HepG2 (cell line): ENCODE measurements around the gene DUSP8. TPM values are rescaled to one million over a fixed set of nuclear protein-coding genes. Genes with fewer than 3 reads are reported as not detected.
A peak's percentile ranks its signal among the peaks of the same experiment; 100 is the strongest.
"Not testable (repeated sequence)": the region's sequence is repeated elsewhere in the genome, so short reads cannot be mapped to it uniquely, and the experiment has no call there.

Experiments used
- ATAC-seq: fragments of 200-7000 bp; cut with Tn5 transposase; 3 replicates; pipeline ENCODE4 v1.9.1; 2020; ENCODE audit warnings: mild to moderate bottlenecking, moderate library complexity
- BruUV-seq: library from RNA; stranded (reverse); fragments of 400-500 nt; replicated peaks from 2 replicates; lab custom pipeline; 2021; lab: Mats Ljungman, UMichigan
- CTCF ChIA-PET: fragments of 300-600 bp; formaldehyde crosslinking; extraction: SDS; loops from one replicate; lab custom pipeline; 2021; ENCODE audit warnings: low total read pairs, inconsistent platforms, low intra/inter-chr PET ratio; lab: Yijun Ruan, JAX
- POLR2A ChIA-PET: fragments of 350-600 bp; sonication (Branson Sonifier 250); formaldehyde crosslinking; loops from one replicate; lab custom pipeline; 2020; ENCODE audit warnings: antibody characterized with exemption, inconsistent platforms; lab: Yijun Ruan, JAX
- DNase-seq: peaks from one replicate; pipeline ENCODE4 v3.0.0-alpha.2; 2015; ENCODE audit warnings: low spot score
- FAIRE-seq: peaks from 3 replicates; lab custom pipeline; 2011; peaks lifted over from hg19 to GRCh38; lab: Jason Lieb, UNC
- H2AFZ ChIP-seq: one replicate; pipeline ENCODE4 v1.6.1; 2011; ENCODE audit warnings: low read length, inconsistent platforms
- H3K27ac ChIP-seq: fragments of 300-600 bp; 3 replicates; pipeline ENCODE4 v1.8.0; 2011; ENCODE audit warnings: mixed run types, mild to moderate bottlenecking, mixed read lengths, low read length, inconsistent platforms; ENCODE audit not compliant: insufficient read depth; ENCODE audit errors: extremely low read length
- H3K27me3 ChIP-seq, 2 experiments: fragments of 200-600 bp in 1 of 2; 2 replicates in 1 of 2; 3 replicates in 1 of 2; pipeline versions ENCODE4 v1.6.0 to v1.8.0; 2011; ENCODE audit warnings: low read length in 2 of 2, mild to moderate bottlenecking in 2 of 2, moderate library complexity in 2 of 2, inconsistent platforms in 1 of 2; ENCODE audit not compliant: insufficient read depth in 2 of 2, control insufficient read depth in 1 of 2
- H3K36me3 ChIP-seq, 2 experiments: fragments of 200-600 bp in 1 of 2; replicated peaks in 1 of 2; 2 replicates in 1 of 2; 3 replicates in 1 of 2; pipeline versions ENCODE4 v1.5.1 to v1.8.0; 2011; ENCODE audit warnings: low read length in 2 of 2, inconsistent platforms in 1 of 2; ENCODE audit not compliant: insufficient read depth in 2 of 2, control insufficient read depth in 1 of 2
- H3K4me1 ChIP-seq: 2 replicates; pipeline ENCODE4 v1.5.1; 2012; ENCODE audit warnings: low read length, inconsistent platforms; ENCODE audit not compliant: insufficient read depth
- H3K4me2 ChIP-seq: 2 replicates; pipeline ENCODE4 v1.6.0; 2011; ENCODE audit warnings: low read depth, low read length, inconsistent platforms
- H3K4me3 ChIP-seq, 3 experiments: fragments of 200-600 bp in 1 of 3; sonication (generic), shearing (Covaris generic) in 1 of 3; replicated peaks in 1 of 3; 2 replicates each; pipeline ENCODE4 v1.5.1; 2011 to 2016; ENCODE audit warnings: low read length in 3 of 3, inconsistent platforms in 2 of 3, low read depth in 2 of 3, mild to moderate bottlenecking in 2 of 3, control low read depth in 1 of 3, mixed read lengths in 1 of 3; ENCODE audit not compliant: insufficient read depth in 1 of 3
- H3K79me2 ChIP-seq: one replicate; pipeline ENCODE4 v1.6.1; 2011; ENCODE audit warnings: low read length, inconsistent platforms; ENCODE audit not compliant: insufficient read depth
- H3K9ac ChIP-seq: 2 replicates; pipeline ENCODE4 v1.6.0; 2011; ENCODE audit warnings: mild to moderate bottlenecking, low read depth, low read length, inconsistent platforms; ENCODE audit not compliant: insufficient read depth
- H3K9me3 ChIP-seq: 2 replicates; pipeline ENCODE4 v1.5.1; 2012; ENCODE audit warnings: mild to moderate bottlenecking, low read length
- H4K20me1 ChIP-seq: 2 replicates; pipeline ENCODE4 v1.6.0; 2011; ENCODE audit warnings: inconsistent platforms, mild to moderate bottlenecking, low read length, moderate library complexity; ENCODE audit not compliant: insufficient read depth
- CCDC6 ChIP-seq: sonication (generic); formaldehyde crosslinking; IDR thresholded peaks from 2 replicates; pipeline ENCODE4 v1.8.1; 2022; ENCODE audit warnings: mild to moderate bottlenecking, missing genetic modification reagents, moderate library complexity
- GMEB2 ChIP-seq: IDR thresholded peaks from 2 replicates; pipeline ENCODE4 v1.6.1; 2016; ENCODE audit warnings: missing biosample characterization, missing genetic modification reagents, low read depth
- ISL2 ChIP-seq: sonication (generic); formaldehyde crosslinking; IDR thresholded peaks from 2 replicates; pipeline ENCODE4 v1.5.0; 2020; ENCODE audit warnings: missing genetic modification reagents
- MED1 ChIP-seq: sonication (generic); formaldehyde crosslinking; IDR thresholded peaks from 2 replicates; pipeline ENCODE4 v1.4.0; 2020; ENCODE audit warnings: missing genetic modification reagents
- TGIF2 ChIP-seq: IDR thresholded peaks from 2 replicates; pipeline ENCODE4 v1.6.1; 2016; ENCODE audit warnings: control low read depth, missing compliant biosample characterization
- ZFP36 ChIP-seq: fragments of 150-350 bp; IDR thresholded peaks from 2 replicates; pipeline ENCODE4 v1.6.1; 2018; ENCODE audit warnings: borderline replicate concordance, low read length, low read depth; ENCODE audit not compliant: partially characterized antibody
- ZNF230 ChIP-seq: sonication (generic); formaldehyde crosslinking; IDR thresholded peaks from 2 replicates; pipeline ENCODE4 v1.4.0; 2020; ENCODE audit warnings: mild to moderate bottlenecking, missing genetic modification reagents
- ZNF318 ChIP-seq: sonication (generic); formaldehyde crosslinking; IDR thresholded peaks from 2 replicates; pipeline ENCODE4 v1.4.0; 2020; ENCODE audit warnings: mild to moderate bottlenecking, missing genetic modification reagents
- WGBS: methylation state at CpG from one replicate; pipeline ENCODE4 v1.1.6; 2017; ENCODE audit warnings: low lambda C conversion rate; 5-methylcytosine and 5-hydroxymethylcytosine counted together
- in situ Hi-C: cut with HindIII; loops from 2 replicates; pipeline ENCODE4 v1.10.0; 2017; ENCODE audit warnings: low pct_unique_long_range_greater_than_20kb; ENCODE audit not compliant: extremely low pct_ligation_motif_present
- intact Hi-C: fragments of 100-400 bp; cut with micrococcal nuclease; formaldehyde crosslinking; loops from one replicate; pipeline ENCODE4 v1.10.0; 2022; ENCODE audit not compliant: unreplicated experiment
- polyA plus RNA-seq, 8 experiments: library from polyadenylated mRNA; depleted of rRNA in 3 of 8; stranded (reverse) in 7 of 8; unstranded in 1 of 8; fragments of >200 nt; fragmentation: Illumina TruSeq in 4 of 8; extraction: Trizol in 4 of 8; gene quantifications; 2 replicates each; pipeline versions ENCODE4 v1.2.1 to v1.2.3, GENCODE V29; 2011 to 2016; ENCODE audit warnings: low read depth in 4 of 8, missing spikeins in 1 of 8, mixed read lengths in 1 of 8; ENCODE audit not compliant: insufficient read depth in 1 of 8
- total RNA-seq, 5 experiments: library from RNA; depleted of rRNA; stranded (reverse); fragments of >200 nt; fragmentation: Illumina TruSeq; extraction: Trizol; gene quantifications; 2 replicates each; pipeline ENCODE4 v1.2.3, GENCODE V29; 2016; ENCODE audit warnings: low read depth in 1 of 5

DUSP8 gene
- total and polyA plus RNA-seq, 2 of the 13 experiments (the other 11 are each of a cell fraction or from before 2014, with no cell fraction given) = 1.8 to 8.0 TPM

DNA sequence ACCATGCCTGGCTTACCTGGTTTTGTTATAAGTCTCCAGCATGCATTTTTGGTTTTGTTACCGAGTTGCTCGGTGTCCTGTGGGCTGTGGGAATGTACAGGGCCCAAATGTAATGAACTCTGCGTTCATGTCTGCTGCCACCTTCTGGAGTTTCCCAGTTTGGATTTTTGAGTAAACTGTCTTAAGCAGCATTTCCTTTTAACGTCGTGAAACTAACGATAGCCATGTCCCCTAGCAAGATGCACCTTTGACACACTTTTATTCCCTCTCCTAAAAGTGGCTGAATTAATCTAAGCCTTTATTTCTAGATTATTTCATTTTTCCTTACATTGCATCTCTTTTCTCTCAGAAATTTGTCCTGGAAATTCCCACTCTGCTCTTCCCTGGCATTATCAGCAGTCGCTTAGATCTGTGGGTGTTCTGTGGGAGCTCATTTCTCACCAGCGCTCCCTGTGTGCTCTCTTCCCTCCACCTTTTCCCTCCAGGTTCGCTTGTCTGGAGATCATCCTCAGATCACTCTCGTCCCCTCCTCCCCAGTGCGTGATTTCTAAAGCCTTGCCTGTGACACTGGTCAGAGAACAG lies 24.0 kb upstream of the DUSP8 start:
- POLR2A ChIA-PET, H4K20me1 ChIP-seq, H3K36me3 ChIP-seq, BruUV-seq, H3K4me3 ChIP-seq, H2AFZ ChIP-seq, DNase-seq, H3K79me2 ChIP-seq, H3K9ac ChIP-seq, in situ Hi-C loops, H3K4me2 ChIP-seq, intact Hi-C loops, H3K9me3 ChIP-seq, H3K27ac ChIP-seq: not testable (repeated sequence)
- Histone ChIP-seq H3K27me3 (peaks cover 0 to 26% of the 10 kb centered on the region in 2 experiments; a peak in 3 of 5 replicates), H3K4me1 (peaks cover 11% of the 10 kb centered on the region)
- ATAC-seq (peak; percentile 56), FAIRE-seq (peak; percentile 46)
- CTCF ChIA-PET = interaction anchor here (1.2 to 2.8 kb wide), 2 partner anchors 21 to 32 kb away, joined by 4 to 13 read pairs; no protein-coding TSS in a partner anchor
- TF ChIP-seq MED1 (CRISPR knock-in tag) = 0 out of 2 replicates have a peak, but pooled peaks have one; percentile 19
- 32% methylated on average over 10 of the region's 11 CpGs for WGBS

GRCh38 chr11:1592628-1593027 lies 20.6 kb upstream of the DUSP8 start:
- Histone ChIP-seq H3K9ac (no peak overlapping the region), H2AFZ (no peak overlapping the region), H3K27me3 (peaks cover 0 to 23% of the 10 kb centered on the region in 2 experiments; a peak in 3 of 5 replicates), H3K4me2 (no peak overlapping the region), H4K20me1 (no peaks in the 10 kb centered on the region), H3K27ac (no peak overlapping the region), H3K4me3 (no peak overlapping the region), H3K79me2 (no peaks in the 10 kb centered on the region), H3K4me1 (peaks cover 19% of the 10 kb centered on the region; the same call in 1 of the 2 replicates), H3K36me3 (no peaks in the 10 kb centered on the region), H3K9me3 (no peaks in the 10 kb centered on the region)
- POLR2A ChIA-PET = no interaction called here
- CTCF ChIA-PET = no interaction called here
- ATAC-seq (no peak), DNase-seq (no peak), FAIRE-seq (no peak)
- WGBS = 31% methylated on average over 9 of the region's 9 CpGs
- no TSS peak for BruUV-seq
- intact Hi-C loops (no loop called here), in situ Hi-C loops (no loop called here)
- no peak for TF ChIP-seq TGIF2 (CRISPR knock-in tag)
- TF ChIP-seq ZNF230 = no peak
- no peak for TF ChIP-seq ZFP36
- no peak for TF ChIP-seq GMEB2 (CRISPR knock-in tag)
- no peak for TF ChIP-seq CCDC6
- no peak for TF ChIP-seq ISL2 (CRISPR knock-in tag)
- TF ChIP-seq ZNF318 = no peak
